NB4 (cell line): Measurements from ENCODE around the gene PTPRS.

Experiments
- DNase-seq: peaks from one replicate; pipeline ENCODE4 v3.0.0; 2010; ENCODE audit warnings: low read depth
- H3K4me3 ChIP-seq: one replicate; pipeline ENCODE4 v1.5.1; 2011; ENCODE audit warnings: mild to moderate bottlenecking, low read depth, low read length, moderate library complexity
- MYC ChIP-seq: IDR thresholded peaks from 2 replicates; pipeline ENCODE4 v1.6.1; 2011; ENCODE audit warnings: low read depth, low read length
- POLR2A ChIP-seq: IDR thresholded peaks from 2 replicates; pipeline ENCODE4 v1.6.1; 2011; ENCODE audit warnings: mild to moderate bottlenecking; ENCODE audit not compliant: insufficient read length; ENCODE audit errors: extremely low read depth
- TF ChIP-seq, protein P1 (sequence below): IDR thresholded peaks from one replicate; pipeline ENCODE4 v1.5.1; 2012; ENCODE audit warnings: low read depth, low read length
- TF ChIP-seq, protein P2 (sequence below): IDR thresholded peaks from 2 replicates; pipeline ENCODE4 v1.6.1; 2011; ENCODE audit warnings: low read depth, low read length

Gene PTPRS

DNA sequence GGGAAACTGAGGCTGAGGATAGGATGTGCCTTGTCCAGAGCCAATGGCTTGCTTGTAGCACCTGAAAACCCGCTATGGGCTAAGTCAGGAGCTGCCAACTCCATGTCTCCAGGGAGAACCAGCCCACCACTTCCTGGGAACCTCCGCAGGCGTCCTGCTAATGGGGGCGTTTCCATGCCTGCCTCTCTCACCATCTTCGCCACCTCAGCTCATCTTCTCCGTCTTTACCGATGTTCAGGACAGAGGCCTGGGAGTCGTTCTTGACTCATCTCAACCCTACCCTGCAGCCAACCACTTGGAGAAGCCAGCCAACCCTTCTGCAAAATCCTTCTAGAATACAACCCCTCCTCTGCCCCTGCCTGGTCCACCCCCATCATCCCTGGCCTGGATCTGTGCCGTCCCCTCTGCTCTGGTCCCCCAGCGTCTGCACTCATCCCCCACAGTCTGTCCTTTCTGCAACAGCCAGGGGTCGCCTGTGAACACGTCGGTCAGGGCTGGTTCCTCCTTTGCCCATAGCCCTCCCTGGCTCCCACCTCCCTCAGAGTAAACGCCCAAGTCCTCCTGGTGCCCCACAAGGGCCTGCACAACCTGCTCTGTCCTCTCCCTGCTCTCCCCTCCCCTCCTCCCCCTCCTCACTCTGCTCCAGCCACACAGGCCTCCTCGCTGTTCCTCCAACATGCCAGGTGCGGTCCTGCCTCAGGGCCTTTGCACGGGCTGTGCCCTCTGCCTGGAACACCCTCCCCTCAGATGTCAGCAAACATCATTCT is 31.0 kb downstream of the PTPRS start:
- TF ChIP-seq MYC (no peak), POLR2A (no peak)
- TF ChIP-seq, protein P1, sequence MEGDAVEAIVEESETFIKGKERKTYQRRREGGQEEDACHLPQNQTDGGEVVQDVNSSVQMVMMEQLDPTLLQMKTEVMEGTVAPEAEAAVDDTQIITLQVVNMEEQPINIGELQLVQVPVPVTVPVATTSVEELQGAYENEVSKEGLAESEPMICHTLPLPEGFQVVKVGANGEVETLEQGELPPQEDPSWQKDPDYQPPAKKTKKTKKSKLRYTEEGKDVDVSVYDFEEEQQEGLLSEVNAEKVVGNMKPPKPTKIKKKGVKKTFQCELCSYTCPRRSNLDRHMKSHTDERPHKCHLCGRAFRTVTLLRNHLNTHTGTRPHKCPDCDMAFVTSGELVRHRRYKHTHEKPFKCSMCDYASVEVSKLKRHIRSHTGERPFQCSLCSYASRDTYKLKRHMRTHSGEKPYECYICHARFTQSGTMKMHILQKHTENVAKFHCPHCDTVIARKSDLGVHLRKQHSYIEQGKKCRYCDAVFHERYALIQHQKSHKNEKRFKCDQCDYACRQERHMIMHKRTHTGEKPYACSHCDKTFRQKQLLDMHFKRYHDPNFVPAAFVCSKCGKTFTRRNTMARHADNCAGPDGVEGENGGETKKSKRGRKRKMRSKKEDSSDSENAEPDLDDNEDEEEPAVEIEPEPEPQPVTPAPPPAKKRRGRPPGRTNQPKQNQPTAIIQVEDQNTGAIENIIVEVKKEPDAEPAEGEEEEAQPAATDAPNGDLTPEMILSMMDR: no peak
- TF ChIP-seq, protein P2, sequence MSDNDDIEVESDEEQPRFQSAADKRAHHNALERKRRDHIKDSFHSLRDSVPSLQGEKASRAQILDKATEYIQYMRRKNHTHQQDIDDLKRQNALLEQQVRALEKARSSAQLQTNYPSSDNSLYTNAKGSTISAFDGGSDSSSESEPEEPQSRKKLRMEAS: no peak
- DNase-seq: no peak
- H3K4me3 ChIP-seq: no peak overlapping the region

DNA sequence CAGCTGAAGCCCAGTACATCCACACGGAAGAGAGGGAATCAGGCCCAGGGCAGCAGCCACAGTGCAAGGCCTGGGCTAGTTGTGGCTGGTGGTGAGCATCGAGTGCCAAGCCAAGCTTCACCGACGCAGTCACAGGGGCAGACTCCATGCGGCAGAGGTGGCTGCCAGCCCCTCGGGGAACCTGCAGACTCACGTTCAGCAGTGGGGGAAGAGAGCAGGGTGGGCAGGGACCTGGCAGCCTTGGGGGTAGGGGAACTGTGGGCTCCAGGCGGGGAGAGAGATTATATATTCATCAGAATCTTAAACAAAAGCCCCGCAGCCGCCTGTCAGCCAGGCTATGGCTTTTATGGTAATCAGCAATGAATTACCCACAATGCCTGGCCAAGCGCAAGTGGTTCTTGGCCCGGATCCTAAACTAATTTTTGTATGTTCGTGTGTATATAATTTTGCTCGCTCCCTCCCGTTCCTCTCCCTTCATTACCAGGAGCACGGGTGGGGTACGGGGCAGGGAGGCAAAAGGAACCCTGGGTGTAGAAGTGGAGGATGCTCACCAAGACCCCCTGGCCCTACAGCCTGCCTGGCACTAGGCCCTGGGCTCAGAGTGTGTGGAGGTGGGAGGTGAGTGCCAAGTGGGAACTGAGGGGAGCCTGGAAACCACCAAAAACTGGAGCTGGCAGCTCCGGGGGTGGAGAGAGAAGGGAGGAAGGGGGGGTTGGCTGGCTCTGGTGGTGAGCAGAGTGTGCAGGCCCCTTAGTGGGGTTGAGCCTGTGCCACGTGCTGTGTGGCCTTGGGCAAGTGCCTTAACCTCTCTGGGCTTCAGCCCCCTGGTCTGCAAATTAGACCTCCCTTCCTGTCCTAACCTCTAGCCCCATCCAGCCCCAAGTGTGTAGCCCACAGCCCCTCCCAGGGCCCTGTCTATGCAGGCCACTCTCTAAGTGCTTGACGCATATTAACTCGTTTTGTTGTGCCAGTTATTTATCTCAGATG is 31.9 kb downstream of the PTPRS start:
- peak; percentile 33 for DNase-seq
- TF ChIP-seq, protein P1: no peak
- TF ChIP-seq POLR2A (no peak), MYC (no peak)
- TF ChIP-seq, protein P2: no peak
- no peak overlapping the region for H3K4me3 ChIP-seq

DNA sequence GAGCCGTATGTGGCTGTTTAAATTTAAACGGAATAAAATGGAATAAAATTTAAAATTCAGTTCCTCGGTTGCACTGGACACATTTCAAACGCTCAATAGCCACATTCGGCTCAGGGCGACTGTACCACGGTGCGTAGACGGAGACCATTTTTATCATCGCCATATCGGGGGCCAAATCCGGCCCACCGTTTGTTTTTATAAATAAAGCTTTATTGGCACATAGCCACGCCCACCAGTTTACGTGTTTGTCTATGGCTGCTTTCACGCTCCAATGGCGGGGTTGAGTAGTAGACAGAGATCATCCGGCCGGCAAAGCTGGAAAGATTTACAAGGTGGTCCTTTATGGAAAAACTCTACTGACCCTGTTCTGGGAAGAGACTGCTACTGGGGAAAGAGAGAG is 33.0 kb downstream of the PTPRS start:
- no peak overlapping the region for H3K4me3 ChIP-seq
- no peak for DNase-seq
- TF ChIP-seq, protein P2: no peak
- TF ChIP-seq MYC: no peak
- TF ChIP-seq POLR2A: no peak
- TF ChIP-seq, protein P1: no peak

DNA sequence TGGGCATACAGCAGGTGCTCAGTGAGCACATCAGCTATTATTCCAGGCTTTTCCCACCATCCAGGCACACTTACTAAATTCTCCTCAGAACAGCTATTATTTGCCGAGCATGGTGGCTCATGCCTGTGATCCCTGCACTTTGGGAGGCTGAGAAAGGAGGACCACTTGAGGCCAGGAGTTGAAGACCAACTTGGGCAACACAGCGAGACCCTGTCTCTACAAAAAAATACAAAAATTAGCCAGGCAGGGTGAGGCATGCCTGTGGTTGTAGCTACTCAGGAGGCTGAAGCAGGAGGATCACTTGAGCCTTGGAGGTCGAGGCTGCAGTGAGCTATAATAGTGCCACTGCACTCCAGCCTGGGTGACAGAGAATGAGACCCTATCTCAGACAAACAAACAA is 35.4 kb downstream of the PTPRS start:
- TF ChIP-seq, protein P1: no peak
- TF ChIP-seq POLR2A (no peak), MYC (no peak)
- TF ChIP-seq, protein P2: no peak

DNA sequence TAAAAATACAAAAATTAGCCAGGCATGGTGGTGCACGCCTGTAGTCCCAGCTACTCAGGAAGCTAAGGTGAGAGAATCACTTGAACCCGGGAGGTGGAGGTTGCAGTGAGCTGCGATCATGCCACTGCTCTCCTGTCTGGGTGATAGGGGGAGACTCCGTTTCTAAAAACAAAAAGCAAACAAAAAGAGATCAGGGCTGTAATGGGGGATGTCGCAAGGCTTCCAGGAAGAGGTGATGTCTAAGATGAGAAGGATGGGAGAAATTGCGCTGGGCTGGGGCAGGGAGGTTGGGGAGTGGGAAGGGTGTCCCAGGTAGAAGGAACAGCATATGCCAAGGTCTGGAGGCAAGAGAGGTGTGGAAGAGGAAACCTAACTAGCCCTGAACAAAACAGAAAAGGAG is 36.1 kb downstream of the PTPRS start:
- TF ChIP-seq, protein P2: no peak
- TF ChIP-seq POLR2A: no peak
- TF ChIP-seq MYC: no peak
- TF ChIP-seq, protein P1: no peak
- DNase-seq: no peak
- H3K4me3 ChIP-seq: no peak overlapping the region

More for the DNA sequence above, 35.4 kb downstream of the PTPRS start:
- no peak overlapping the region for H3K4me3 ChIP-seq
- DNase-seq: no peak
